Frontal cortex (tissue), 4 donors: Measurements from ENCODE around the gene DLG1. TPM values are rescaled to one million over a fixed set of nuclear protein-coding genes. Genes with fewer than 3 reads are reported as not detected.

Experiments used
- DNase-seq, 2 donors: peaks; one replicate each; pipeline ENCODE4 v3.0.0; 2012; ENCODE audit warnings: low spot score in 2 of 2
- FAIRE-seq: peaks from 2 replicates; lab custom pipeline; 2012; peaks lifted over from hg19 to GRCh38; lab: Jason Lieb, UNC
- total RNA-seq: library from RNA; depleted of rRNA; stranded (reverse); fragments of >200 nt; gene quantifications from one replicate; pipeline ENCODE4 v1.2.3, GENCODE V29; 2014
- donor health status: control.
- donor health status: control.
- donor health status: control.

DLG1 gene
- total RNA-seq, 1 donor from 2014 or later = 112 TPM

DNA sequence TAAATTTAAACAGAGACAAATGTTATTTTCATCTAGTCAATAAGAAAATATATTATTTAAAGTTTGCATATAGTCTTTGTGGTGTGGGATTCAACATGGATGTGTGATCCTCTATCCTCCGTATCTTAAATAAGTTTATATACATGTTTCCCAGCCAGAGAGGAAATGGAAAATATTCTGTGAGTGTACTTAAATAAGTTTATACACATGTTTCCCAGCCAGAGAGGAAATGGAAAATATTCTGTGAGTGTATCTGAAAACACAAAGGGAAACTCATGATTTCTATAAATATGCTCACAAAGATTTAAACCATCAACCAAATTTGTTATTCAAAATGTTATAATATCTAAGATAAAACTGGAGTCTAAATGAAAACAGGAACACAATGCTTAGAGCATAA lies 158.8 kb downstream of the DLG1 start:
- FAIRE-seq = no peak
- DNase-seq = no peak

DNA sequence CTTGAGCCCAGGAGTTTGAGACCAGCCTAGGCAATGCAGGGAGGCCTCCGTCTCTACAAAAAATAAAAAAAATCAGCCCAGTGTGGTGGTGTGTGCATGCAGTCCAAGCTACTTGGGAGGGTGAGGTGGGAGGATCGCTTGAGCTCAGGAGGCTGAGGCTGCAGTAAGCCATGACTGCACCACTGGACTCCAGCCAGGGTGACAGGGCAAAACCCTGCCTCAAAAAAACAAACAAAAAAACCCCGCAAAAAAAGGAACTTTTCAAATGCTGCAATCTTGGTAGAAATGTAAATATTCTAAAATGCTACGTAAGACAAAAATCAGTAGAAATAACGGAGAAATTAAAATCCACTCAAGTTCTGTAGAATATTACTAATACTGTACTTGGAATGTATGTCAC lies 160.7 kb downstream of the DLG1 start:
- no peak for FAIRE-seq

DNA sequence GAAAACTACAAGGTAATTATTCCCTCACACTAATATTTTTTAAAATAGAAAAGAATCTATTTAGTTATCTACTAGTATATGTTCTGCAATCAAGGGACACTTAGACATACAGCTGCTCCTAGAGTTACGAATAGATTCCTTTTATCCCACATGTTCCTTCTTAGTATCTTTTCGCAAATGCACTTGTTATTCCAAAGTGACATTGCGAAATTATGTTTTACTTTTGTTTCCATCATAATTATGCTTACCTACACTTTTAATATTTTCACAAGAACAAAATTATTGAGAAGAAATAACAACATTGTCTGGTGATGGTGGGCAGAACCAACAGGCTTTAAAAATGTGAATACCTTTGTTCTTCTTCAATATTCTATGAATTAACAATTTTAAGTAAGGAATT lies 161.7 kb downstream of the DLG1 start:
- FAIRE-seq = no peak
- DNase-seq = no peak

More for the DNA sequence above, 160.7 kb downstream of the DLG1 start:
- no peak for DNase-seq

DNA sequence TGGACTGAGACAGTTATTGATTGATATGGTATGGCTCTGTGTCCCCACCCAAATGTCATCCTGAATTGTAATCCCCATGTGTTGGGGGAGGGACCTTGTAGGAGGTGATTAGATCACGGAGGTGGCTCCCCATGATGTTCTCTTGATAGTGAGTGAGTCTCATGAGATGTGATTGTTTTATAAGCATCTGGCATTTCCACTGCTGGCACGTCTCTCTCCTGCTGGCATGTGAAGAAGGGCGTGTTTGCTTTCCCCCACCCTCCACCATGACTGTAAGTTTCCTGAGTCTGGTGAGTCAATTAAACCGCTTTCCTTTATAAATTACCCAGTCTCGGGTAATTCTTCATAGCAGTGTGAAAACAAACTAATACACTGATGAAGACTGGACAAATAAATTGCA lies 163.2 kb downstream of the DLG1 start:
- DNase-seq (no peak), FAIRE-seq (no peak)

DNA sequence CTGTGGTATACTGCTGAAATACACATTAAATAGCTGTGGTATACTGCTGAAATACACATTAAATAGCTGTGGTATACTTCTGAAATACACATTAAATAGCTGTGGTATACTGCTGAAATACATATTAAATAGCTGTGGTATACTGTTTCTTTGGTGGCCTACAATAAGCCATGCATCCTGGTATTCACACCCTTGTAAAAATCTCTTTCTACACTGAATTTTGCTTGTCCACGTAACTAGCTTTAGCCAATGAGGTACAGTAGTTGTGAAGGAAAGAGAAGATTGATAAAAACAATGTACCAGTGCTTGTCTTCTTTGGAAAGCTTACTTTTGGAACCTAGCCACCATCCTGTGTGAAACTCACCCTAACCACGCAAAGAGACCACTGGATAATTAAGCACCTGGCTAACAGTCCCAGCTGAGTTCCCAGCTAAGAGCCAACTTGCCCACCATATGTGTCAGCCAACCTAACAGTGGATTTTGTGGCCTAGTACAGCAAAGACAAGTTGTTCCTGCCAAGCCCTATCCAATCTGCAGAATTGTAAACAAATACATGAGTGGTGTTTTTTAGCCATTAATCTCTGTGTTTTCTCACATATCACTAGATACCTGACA lies 165.4 kb downstream of the DLG1 start:
- DNase-seq = no peak

DNA sequence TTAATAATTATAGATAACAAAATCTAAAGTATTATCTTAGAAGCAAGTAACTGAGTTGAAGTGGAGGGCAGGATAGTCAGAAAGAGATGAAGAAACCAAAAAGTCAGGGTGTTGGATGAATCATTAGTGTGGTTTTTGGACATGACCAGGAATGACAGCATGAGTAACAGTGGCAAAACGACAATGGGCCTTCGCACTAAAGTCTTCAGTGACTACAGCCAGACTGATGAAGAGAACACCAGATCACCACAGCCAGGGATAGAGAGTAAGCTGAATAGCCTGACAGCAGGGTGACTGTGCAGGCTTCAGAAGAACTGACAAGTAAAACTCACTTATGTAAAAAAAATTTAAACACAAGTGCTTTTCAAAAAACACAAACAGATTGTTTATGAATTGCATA lies 172.8 kb downstream of the DLG1 start:
- FAIRE-seq (no peak), DNase-seq (no peak)

More for the DNA sequence above, 165.4 kb downstream of the DLG1 start:
- FAIRE-seq = no peak

DNA sequence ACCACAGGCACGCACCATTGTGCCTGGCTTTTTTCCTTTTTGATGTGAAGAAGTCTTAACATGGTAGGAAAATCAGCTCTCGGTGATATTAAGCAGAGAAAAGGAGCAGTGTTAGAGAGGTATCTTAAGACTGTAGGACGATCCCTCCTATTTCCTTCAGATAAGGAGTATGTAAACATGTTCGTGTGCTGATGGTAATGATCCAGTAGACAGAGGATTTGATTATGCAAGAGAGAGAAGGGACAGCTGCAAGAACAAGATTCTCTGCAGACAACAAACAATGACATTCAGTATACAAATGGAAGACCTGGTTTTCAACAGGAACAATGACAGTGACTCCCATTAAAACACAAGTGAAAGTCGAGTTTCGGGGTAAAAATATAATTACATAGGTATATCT lies 173.7 kb downstream of the DLG1 start:
- FAIRE-seq (peak; percentile 15), DNase-seq (peak in 1 of 2 donors; percentile 5)

DNA sequence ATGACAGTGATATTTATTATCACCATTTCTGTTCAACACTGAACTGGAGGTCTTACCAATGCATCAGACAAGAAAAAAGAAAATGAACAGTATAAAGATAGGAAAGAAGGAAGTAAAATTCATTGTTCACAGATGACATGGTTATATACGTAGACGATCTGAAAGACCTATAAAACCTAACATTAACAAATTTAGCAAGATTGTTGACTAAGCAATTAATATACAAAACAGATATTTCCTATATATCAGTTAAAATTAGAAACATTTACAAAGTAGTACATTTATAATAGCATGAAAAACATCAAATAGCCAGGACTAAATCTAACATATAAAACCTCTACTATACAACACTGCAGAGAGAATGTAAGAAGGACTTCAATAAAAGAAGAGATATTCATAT lies 176.0 kb downstream of the DLG1 start:
- DNase-seq = no peak

DNA sequence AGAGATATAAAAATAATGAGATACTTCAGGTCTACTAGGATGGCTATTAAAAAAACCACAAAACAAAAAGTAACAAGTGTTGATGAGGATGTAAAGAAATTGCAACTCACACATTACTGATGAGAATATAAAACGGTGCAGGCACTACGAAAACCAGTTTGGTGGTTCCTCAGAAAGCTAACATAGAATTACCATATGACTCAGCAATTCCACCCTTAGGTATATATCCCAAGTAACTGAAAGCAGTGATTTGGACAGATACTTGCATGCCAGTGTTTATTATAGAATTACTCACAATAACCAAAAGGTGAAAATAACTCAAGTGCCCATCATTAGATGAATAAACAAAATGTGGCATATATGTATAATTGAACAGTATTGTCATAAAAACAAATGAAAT lies 181.3 kb downstream of the DLG1 start:
- DNase-seq = no peak
- FAIRE-seq = no peak

More for the DNA sequence above, 176.0 kb downstream of the DLG1 start:
- no peak for FAIRE-seq

DNA sequence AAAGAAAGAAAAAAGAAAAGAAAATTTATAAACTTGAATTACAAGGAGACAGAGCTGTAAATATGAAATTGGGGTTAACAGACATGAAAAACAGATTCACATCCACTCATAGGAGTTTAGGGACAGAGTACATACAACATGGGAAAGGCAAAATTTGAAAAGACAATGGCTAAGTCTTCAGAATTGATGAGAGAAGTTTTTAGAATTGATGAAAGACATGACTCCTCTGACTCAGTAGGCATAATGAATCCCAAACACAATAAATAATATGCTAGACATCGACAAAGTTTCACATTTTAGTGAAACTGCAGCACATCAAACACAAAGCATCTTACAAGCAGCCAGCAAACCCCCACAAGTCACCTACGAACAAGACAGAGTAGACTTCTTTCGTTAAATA lies 184.4 kb downstream of the DLG1 start:
- no peak for DNase-seq

DNA sequence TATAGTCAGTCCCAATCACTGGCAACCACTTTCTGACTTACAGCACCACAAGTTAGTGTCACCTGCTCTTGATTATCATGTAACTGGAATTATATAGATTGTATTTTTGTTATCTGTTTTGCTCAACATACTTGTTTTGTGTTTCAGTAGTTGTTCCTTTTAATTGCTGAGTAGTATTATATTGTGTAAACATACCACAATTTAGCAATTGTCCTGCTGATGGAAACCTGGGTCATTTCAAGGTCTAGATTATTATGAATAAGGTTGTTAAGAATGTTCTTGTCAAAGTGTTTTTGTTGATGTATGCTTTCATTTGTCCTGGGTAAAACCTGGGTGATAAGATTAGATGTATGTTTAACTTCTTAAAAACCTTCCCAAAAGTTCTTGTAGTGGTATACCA lies 186.7 kb downstream of the DLG1 start:
- DNase-seq = no peak
- no peak for FAIRE-seq

More for the DNA sequence above, 184.4 kb downstream of the DLG1 start:
- no peak for FAIRE-seq

DNA sequence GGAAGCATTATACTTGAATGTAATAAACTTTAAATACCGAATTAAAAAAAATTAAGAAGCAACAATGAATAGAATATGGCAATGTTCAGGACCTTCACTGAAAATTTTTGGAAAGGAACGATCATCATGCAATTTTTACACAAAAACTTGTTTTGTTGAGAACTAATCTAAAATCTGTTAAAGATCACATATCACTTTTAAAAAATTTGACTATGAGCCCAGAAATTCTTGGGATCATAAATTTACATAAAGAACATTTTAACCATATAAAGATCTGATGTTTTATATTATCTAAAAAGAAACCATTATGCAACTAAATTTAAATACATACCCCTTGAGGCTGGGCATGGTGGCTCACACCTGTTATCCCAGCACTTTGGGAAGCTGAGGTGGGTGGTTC lies 192.6 kb downstream of the DLG1 start:
- FAIRE-seq (no peak), DNase-seq (no peak)

DNA sequence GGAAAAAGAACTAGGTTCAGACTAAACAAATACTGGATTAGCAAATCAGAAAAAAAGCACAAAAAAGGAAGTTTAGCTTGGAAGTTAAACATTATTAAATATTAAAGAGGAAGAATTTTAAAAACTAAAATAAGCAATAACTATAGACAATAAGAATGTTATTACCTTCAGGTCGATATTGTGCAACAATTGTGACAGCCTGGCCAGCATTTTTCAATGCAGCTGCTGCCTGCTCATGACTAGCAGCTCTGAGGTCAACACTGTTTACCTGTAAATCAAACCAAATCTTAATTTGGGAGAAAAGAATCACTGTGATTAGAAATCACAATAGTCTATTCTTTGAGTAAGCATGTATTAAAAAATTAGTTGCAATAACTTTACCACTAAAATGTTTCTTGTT lies 193.7 kb downstream of the DLG1 start:
- FAIRE-seq (no peak), DNase-seq (no peak)

DNA sequence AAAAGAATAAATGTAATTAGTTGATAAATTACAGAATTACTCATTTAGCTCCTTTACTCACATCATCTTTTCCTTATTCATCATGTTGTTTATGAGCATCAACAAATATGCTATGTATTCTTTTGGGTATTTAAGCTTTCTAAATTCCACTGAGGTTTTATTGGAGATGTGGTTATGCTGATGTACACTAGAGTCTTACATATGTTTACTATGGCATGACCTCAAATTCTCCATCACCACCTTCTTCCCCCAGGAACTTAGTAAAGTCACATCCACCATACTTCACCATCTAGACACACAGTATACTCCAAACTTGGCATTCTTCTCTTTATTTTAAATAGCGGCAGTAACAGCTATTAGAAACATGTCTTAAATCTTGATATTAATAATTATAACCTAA lies 194.6 kb downstream of the DLG1 start:
- DNase-seq = no peak
- FAIRE-seq = no peak

DNA sequence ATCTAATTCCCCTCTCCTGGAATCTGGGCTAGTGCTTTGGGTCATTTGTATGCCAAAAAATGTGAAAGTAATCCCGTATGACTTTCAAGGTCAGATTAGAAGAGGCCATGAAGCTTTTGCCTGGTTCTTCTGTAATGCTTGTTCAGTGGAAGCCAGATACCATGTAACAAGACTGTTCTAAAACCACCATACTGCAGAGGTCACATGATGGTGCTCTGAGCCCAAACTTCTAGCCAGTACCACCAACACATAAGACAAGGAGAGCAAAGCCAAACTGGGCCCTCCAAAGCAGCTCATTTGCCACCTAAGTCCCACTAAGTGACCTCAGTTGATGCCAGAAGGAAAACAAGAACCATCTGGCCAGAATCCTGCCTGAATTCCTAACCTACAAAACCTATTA lies 204.5 kb downstream of the DLG1 start:
- DNase-seq (no peak), FAIRE-seq (no peak)

DNA sequence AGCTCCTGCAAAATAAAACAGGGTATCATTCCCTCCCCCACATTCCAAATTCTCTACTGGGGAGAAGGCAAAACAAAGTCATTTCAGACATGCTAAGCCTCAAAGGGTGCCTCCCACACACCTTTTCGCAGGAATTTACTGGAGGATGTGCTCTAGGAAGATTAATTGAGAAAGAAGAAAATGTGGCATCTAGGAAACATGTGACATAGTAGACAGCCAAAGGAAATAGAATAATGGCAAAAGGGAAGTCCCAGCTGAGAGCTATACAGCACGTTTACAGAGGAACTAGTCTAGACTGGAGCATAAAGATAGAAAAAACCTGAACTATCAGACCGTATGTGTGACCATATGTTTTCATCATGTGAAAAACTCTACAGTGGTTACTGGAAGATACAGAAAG lies 210.0 kb downstream of the DLG1 start:
- FAIRE-seq = no peak
- no peak for DNase-seq

DNA sequence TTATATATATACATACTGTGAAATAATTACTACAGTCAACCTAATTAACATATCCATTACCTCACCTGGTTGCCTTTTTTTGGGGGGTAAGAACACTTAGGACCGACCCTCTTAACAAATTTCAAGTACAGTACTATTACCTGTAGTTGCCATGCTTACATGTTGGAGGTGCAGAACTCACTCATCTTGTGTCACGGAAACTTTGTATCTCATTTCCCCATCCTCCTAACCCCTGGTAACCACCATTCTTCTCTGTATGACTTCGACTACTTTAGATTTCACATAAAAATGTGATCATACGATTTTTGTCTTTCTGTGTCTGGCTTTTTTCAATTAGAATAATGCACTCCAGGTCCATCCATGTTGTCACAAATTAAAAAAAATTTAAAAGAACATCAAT lies 213.3 kb downstream of the DLG1 start:
- DNase-seq = no peak
- no peak for FAIRE-seq

DNA sequence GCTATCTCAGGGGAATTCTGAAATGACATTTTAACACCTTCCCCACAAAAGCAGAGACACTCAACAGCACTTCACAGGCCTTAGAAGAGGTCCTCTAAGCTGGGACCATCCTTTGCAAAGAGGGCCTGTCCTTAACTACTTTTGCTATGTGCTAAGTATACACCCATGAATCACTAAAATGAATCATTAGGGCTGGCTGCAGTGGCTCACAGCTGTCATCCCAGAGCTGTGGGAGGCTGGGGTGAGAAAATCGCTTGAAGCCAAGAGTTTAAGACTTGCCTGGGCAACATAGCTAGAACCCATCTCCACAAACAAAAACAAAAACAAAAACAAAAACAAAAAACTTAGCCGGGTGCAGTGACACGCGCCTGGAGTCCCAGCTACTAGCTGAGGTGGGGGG lies 214.9 kb downstream of the DLG1 start:
- no peak for FAIRE-seq
- DNase-seq = no peak

DNA sequence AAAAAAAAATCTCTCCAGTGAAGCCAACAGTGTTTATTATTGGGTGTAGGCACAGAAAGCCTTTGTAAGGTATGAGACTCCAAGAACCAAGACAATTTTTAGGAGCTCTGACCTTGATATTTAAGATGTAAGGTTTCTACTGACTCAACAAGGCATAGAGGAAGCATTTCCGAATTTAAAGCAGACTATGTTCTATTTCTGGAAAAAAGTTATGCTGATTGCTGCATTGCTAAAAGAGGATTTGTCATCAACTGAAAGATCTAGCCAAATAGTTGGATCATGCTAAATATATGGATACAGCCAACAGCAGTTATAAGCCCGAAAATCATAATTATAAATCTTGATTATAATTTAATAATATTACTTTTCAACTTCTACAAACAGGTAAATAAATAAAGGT lies 215.5 kb downstream of the DLG1 start:
- no peak for DNase-seq
- no peak for FAIRE-seq

DNA sequence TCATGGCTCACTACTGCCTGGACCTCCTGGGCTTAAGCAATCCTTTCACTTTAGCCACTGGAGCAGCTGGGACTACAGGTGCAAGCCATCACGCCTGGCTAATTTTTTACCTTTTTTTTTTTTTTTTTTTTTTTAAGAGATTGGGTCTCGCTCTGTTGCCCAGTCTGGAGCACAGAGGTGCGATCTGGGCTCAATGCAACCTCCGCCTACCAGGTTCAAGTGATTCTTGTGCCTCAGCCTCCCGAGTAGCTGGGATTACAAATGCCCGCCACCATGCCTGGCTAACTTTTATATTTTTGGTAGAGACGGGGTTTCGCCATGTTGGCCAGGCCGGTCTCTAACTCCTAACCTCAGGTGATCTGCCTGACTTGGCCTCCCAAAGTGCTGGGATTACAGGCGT lies 218.1 kb downstream of the DLG1 start:
- FAIRE-seq = no peak
- DNase-seq = no peak

DNA sequence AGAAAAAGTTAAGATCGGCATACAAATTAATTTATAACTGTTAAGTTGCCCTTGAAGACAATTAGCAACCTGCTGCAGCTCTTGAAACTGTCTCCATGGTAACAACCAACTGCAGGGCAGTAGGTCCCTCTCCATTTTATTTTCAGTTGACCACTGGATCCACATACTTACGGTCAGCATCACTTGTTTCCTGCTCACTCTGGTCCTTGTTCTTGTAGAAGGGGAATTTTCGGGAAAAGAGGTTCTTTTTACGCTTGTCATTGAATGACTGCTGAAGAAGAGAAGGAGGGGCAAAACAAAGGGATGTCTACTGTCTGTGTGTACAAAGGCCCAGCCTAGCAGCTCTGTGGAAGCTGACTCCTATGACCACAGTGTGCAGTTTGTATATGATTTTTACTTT lies 222.0 kb downstream of the DLG1 start:
- FAIRE-seq = no peak
- DNase-seq = no peak

DNA sequence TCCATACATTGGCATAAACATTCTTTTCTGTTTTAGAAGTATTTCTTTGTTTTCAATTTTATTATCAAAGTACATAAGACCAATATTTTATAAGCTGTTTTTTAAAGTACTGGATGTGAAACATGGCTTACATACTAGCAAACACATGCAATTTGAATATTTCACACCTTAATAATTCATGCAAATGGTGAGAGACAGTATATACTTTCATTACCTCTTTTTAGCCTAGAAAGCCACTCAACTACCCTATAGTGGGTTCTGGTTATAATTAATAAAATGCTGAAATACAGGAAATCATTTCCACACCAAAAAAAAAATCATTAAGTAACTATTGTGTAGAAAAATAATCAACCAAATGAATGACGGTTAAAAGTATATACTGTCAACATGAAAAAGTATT lies 230.3 kb downstream of the DLG1 start:
- no peak for FAIRE-seq
- DNase-seq = no peak

DNA sequence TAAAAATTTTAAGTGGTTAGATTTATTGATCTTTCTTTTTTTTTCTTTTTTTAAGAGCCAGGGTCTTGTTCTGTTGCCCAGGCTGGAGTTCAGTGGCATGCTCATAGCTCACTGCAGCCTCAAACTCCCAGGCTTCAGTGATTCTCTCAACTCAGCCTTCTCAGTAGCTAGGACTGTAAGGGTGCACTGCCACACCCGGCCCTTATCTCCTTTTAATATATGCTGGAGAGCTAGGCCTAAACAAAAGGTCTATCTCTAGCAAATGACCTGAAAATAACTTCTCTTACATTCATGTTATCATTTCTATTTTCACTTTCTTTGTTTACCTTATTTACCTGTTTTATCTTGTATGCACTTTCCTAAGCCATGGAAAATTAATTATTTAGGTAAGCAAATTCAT lies 233.6 kb downstream of the DLG1 start:
- no peak for FAIRE-seq
- no peak for DNase-seq
